RWPE2 (cell line): ENCODE data around the gene ARMC5.
"Not testable (repeated sequence)": the region's sequence is repeated elsewhere in the genome, so short reads cannot be mapped to it uniquely, and the experiment has no call there.

Experiments
- ATAC-seq: fragments of 200-7000 bp; cut with Tn5 transposase; 3 replicates; pipeline ENCODE4 v1.9.1; 2021; ENCODE audit warnings: low read depth
- DNase-seq: peaks from one replicate; pipeline ENCODE4 v3.0.0-alpha.2; 2020; ENCODE audit warnings: low spot score
- H3K27ac ChIP-seq: fragments of 450-650 bp; 2 replicates; pipeline ENCODE4 v1.5.1; 2017; ENCODE audit warnings: mild to moderate bottlenecking; ENCODE audit not compliant: poor library complexity, severe bottlenecking
- H3K27me3 ChIP-seq: fragments of 250-450 bp; sonication (Bioruptor Pico); 2 replicates; pipeline ENCODE4 v1.5.1; 2021; ENCODE audit warnings: mild to moderate bottlenecking, moderate library complexity; ENCODE audit not compliant: insufficient read depth, poor library complexity, severe bottlenecking
- H3K36me3 ChIP-seq: fragments of 250-450 bp; sonication (Bioruptor Pico); 2 replicates; pipeline ENCODE4 v1.5.1; 2020; ENCODE audit warnings: low read depth, mild to moderate bottlenecking, moderate library complexity
- H3K4me1 ChIP-seq: fragments of 250-450 bp; sonication (Bioruptor Pico); 2 replicates; pipeline ENCODE4 v1.5.1; 2021; ENCODE audit warnings: mild to moderate bottlenecking, moderate library complexity; ENCODE audit not compliant: insufficient read depth, poor library complexity, severe bottlenecking
- H3K4me3 ChIP-seq: fragments of 250-450 bp; sonication (Bioruptor Pico); 2 replicates; pipeline ENCODE4 v1.5.1; 2021; ENCODE audit warnings: mild to moderate bottlenecking, moderate library complexity; ENCODE audit not compliant: severe bottlenecking
- H3K9me3 ChIP-seq: fragments of 250-450 bp; sonication (Bioruptor Pico); 2 replicates; pipeline ENCODE4 v1.5.1; 2021; ENCODE audit warnings: mild to moderate bottlenecking, moderate library complexity; ENCODE audit not compliant: severe bottlenecking
- TF ChIP-seq, protein P1 (sequence below): fragments of 450-650 bp; IDR thresholded peaks from one replicate; pipeline ENCODE4 v1.5.1; 2017; ENCODE audit warnings: mild to moderate bottlenecking, moderate library complexity; ENCODE audit not compliant: poor library complexity, severe bottlenecking

The ARMC5 gene

DNA sequence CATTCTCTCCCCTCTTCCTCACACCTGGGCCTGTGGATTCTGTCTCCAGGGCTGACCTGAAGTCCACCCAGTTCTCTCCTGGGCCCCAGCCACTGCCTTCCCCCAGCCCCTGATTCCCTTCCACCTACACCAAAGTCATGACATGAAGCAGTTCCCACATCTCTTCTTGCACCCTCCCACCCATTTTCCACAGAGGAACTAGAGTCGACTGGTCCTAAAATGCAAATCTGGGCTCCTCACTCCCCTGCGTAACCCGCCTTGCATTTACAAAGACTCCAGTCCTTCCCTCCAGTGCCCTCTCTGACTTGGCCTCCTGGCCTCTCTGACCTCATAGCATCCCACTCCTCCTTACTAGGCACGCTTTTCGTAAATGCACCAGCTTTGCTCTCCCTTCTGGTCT lies 45.9 kb upstream of the ARMC5 start:
- ATAC-seq, result no peak
- Histone ChIP-seq H3K27ac (no peak overlapping the region), H3K4me1 (no peaks in the 10 kb centered on the region), H3K27me3 (no peaks in the 10 kb centered on the region), H3K36me3 (no peaks in the 10 kb centered on the region), H3K9me3 (no peaks in the 10 kb centered on the region), H3K4me3 (no peak overlapping the region)
- DNase-seq, result no peak
- TF ChIP-seq, protein P1, sequence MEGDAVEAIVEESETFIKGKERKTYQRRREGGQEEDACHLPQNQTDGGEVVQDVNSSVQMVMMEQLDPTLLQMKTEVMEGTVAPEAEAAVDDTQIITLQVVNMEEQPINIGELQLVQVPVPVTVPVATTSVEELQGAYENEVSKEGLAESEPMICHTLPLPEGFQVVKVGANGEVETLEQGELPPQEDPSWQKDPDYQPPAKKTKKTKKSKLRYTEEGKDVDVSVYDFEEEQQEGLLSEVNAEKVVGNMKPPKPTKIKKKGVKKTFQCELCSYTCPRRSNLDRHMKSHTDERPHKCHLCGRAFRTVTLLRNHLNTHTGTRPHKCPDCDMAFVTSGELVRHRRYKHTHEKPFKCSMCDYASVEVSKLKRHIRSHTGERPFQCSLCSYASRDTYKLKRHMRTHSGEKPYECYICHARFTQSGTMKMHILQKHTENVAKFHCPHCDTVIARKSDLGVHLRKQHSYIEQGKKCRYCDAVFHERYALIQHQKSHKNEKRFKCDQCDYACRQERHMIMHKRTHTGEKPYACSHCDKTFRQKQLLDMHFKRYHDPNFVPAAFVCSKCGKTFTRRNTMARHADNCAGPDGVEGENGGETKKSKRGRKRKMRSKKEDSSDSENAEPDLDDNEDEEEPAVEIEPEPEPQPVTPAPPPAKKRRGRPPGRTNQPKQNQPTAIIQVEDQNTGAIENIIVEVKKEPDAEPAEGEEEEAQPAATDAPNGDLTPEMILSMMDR, result no peak

DNA sequence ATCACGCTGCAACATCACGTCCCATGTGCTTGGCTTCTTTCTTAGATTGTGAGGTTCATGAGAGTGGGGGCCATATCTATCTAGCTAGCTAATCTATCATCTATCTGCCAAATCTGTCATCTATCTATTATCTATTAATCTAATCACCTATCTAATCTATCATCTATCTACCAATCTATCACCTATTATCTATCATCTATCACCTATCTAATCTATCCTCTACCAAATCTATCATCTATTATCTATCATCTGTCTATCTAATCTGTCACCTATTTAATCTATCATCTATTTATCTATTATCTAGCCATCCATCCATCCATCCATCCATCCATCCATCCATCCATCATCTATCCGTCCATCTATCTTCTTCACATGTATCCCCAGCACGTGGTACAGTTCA lies 45.4 kb upstream of the ARMC5 start:
- ATAC-seq (no peak), DNase-seq (no peak)
- H3K4me3 ChIP-seq, result no peak overlapping the region
- H3K9me3 ChIP-seq, result no peaks in the 10 kb centered on the region
- TF ChIP-seq, protein P1, result no peak
- no peaks in the 10 kb centered on the region for H3K36me3 ChIP-seq
- H3K27me3 ChIP-seq, result no peaks in the 10 kb centered on the region
- H3K27ac ChIP-seq, result no peak overlapping the region
- H3K4me1 ChIP-seq, result no peaks in the 10 kb centered on the region

DNA sequence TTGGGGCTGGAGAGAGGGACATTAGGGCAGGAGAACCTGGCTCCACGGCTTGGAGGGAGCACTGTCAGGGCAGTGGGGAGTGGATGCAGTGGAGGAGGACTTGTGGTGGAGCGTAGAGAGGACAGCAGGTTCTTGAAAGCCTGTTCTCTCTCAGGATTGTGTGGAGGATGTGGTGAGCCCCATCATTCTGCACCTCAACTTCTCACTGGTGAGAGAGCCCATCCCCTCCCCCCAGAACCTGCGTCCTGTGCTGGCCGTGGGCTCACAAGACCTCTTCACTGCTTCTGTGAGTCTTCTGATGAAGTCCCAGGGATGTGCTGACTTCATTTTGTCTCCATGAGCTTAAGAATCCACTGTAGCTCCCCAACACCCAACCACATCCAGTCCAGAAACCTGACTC lies 44.6 kb upstream of the ARMC5 start:
- H3K27me3 ChIP-seq, result no peaks in the 10 kb centered on the region
- TF ChIP-seq, protein P1, result no peak
- no peak overlapping the region for H3K4me3 ChIP-seq
- H3K27ac ChIP-seq, result no peak overlapping the region
- no peaks in the 10 kb centered on the region for H3K36me3 ChIP-seq
- DNase-seq (no peak), ATAC-seq (no peak)
- no peaks in the 10 kb centered on the region for H3K4me1 ChIP-seq
- no peaks in the 10 kb centered on the region for H3K9me3 ChIP-seq

DNA sequence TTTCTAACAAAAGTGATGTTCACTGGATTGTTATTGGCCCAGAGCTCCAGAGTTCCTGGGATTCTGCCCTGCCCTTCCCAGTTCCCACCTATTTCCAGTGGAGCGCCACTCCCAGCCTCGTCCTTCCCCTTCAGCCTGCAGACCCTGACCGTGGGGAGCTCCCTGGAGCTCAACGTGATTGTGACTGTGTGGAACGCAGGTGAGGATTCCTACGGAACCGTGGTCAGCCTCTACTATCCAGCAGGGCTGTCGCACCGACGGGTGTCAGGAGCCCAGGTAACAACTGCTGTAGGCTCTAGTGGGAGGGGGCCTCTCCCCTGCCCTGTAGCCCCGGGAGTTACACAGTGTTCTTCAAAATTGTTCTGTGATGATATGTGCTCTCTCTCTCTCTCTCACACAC lies 42.9 kb upstream of the ARMC5 start:
- TF ChIP-seq, protein P1, result no peak
- H3K4me1 ChIP-seq, result no peaks in the 10 kb centered on the region
- ATAC-seq, result no peak
- H3K36me3 ChIP-seq, result no peaks in the 10 kb centered on the region
- H3K27ac ChIP-seq, result no peak overlapping the region
- H3K27me3 ChIP-seq, result no peaks in the 10 kb centered on the region
- no peaks in the 10 kb centered on the region for H3K9me3 ChIP-seq
- H3K4me3 ChIP-seq, result no peak overlapping the region
- no peak for DNase-seq

DNA sequence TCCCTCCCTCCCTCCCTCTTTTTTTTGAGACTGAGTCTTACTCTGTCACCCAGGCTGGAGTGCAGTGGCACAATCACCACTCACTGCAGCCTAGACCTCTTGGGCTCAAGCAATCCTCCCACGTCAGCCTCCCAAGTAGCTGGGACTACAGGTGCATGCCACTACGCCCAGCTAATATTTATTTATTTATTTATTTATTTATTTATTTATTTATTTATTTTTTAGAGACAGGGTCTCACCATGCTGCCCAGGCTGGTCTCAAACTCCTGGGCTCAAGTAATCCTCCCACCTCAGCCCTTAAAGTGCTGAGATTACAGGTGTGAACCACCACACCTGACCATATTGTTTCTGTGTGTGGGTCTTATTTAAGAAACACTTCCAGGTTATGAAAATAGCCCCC lies 42.3 kb upstream of the ARMC5 start:
- not testable (repeated sequence) for H3K27me3 ChIP-seq, H3K27ac ChIP-seq, H3K4me1 ChIP-seq, ATAC-seq, H3K36me3 ChIP-seq, DNase-seq, H3K9me3 ChIP-seq, H3K4me3 ChIP-seq
